Measurements from ENCODE around the gene NCK2.
"Not testable (repeated sequence)": the region's sequence is repeated elsewhere in the genome, so short reads cannot be mapped to it uniquely, and the experiment has no call there.

The NCK2 gene

DNA sequence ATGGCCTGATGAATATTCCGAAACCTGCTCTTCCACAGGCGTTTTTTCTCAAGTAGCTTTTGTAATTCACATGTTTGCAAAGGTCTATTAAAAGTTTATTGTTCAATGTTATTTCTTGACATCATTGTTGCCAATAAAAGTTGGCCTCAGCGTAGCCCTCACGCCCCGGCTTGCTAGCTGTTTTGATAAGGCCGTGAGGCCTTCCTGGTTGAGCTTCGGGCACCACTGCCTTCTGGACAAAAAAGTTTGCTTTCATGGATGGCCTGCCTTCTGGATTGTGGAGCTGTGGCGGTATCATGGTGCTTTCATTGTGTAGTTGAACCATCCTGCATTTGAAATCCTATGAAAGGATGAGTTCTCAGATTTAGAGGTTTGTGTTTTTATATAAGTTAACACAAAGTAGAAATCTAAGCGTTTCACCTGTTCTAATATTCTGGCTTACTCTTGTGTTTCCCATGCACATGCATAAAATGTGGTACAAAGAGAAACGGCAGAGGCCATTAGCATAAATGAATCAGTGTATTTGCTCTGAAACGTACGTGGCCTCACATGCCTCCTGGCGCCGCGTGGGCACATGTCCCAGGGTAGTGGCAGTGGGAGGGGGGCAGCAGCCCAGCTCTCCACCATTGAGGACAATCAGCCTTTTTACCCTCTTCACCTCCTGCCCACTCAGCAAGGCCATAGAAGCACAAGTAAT lies 134.5 kb downstream of the NCK2 start:
- DNase-seq = no peak

DNA sequence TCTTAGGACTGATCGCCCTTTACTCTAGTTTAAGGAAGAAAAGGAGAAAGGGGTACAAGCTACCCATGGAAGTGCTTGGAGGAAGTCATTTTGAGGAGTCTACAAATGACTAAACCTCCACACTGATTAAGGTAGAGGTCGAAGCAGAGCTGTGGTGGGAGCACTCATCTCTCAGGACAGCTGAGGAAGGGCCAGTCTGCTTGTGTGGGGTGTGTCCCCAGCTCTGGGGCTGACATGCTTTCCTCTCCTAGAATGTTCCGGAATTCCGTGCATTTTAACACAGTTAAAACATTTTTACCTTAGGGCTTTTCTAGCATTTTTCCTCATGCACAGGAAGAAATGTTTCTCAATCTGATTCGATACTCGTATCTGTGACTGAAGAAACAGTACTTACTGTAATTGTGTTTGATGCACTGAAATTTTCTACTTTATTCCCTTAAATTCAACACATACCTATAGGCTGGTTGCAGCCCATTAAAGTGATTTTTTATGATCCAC lies 135.1 kb downstream of the NCK2 start:
- DNase-seq = no peak

DNA sequence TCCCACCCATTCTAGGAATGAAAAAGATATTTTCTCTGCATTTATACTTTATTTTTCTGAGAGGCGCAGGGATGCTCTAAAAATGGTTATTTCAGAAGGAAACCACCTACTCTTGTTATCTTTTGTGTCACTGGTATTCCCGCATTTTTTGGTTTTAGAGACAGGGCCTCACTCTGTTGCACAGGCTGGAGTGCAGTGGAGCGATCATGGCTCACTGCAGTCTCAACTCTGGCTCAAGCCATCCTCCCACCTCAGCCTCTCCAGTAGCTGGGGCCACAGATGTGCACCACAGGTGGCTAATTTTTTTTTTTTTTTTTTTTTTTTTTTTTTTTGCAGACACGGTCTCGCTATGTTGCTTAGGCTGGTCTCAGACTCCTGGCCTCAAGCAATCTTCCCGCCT lies 135.9 kb downstream of the NCK2 start:
- DNase-seq = no peak

DNA sequence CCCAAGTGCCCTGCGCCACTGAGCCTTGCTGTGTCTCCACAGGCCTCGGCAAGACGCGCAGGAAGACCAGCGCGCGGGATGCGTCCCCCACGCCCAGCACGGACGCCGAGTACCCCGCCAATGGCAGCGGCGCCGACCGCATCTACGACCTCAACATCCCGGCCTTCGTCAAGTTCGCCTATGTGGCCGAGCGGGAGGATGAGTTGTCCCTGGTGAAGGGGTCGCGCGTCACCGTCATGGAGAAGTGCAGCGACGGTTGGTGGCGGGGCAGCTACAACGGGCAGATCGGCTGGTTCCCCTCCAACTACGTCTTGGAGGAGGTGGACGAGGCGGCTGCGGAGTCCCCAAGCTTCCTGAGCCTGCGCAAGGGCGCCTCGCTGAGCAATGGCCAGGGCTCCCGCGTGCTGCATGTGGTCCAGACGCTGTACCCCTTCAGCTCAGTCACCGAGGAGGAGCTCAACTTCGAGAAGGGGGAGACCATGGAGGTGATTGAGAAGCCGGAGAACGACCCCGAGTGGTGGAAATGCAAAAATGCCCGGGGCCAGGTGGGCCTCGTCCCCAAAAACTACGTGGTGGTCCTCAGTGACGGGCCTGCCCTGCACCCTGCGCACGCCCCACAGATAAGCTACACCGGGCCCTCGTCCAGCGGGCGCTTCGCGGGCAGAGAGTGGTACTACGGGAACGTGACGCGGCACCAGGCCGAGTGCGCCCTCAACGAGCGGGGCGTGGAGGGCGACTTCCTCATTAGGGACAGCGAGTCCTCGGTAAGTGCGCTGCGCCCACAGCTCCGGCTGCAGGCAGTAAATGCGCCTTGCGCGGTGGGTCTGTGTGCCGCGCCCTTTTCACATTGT lies 136.8 kb downstream of the NCK2 start:
- DNase-seq = no peak

DNA sequence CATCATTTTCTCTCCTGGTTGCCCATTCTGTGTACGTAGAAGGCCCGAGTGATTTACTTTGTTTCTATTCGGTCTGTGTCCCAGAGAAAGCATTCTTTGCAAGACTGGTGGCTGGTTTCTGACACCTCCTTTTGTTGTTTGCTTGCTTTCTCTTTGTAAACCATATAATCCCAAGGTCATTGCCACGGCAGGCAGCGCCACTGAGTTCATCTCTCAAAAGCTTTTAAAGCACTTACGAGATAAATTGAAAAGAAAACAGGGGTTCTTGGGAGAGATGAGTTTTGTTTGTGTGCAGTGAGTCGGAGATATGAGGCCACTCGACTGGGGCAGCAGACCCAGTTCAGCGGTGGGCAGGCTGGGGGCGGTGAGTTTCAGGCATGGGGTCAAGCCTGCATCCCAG lies 137.6 kb downstream of the NCK2 start:
- no peak for DNase-seq

DNA sequence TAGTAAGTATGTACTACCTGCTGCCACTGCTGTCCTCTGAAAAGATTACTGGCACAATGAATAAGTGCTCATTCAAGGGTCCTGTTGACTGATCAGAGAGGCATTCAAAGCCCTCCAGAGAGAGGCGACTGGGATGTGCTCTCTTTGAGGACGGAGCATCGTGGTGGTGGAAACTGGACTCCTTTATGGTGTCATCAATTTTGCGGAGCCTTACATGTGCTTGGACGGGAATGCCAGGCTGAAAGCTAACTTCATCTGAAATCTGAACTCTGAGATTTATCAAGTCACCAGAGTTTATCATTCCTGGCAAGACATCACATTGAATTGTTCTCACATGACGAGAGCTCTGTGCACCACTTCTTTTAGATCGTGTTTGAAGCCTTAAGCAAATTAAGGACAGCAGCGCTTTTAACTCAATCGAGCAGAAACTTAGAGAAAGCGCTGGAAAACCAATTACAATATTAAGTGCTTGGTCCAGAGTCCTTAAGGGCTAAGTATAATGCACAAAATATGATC lies 138.3 kb downstream of the NCK2 start:
- DNase-seq = no peak

DNA sequence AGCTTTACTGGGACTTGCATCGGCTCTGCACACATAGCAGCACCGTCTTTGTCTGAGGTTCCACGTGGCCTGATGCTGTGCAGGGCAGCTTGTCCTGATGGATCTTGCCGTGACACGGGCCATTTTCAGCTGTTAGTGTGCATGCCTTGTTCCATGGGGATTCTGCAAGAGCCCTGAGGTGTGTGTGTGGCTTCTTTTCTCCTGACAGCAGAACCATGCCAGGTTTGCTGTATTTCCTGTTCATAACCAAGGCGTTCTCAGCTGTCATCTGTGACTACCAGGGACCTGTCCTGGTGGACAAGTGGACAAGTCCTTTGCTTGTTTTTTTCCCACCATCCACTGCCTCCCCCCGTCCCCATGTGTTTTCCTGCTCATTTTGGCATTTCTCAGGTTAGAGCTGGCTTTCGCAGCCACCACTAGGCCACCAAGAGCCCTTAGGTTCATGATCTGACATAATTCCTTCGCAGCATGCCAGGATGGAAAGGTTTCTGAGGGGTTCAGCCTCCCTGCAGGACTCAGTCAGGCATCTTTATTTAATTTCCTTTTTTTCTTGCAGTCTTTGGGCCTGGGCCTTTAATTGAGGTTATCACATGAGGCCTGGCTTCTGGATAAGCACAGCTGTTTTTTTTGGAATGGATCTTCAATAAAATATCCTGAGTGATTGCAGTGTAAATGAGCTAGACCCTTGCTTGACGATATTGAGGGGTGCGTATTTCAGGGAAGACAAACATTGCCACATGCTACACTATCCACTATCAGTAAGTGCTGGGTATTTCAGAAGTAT lies 139.4 kb downstream of the NCK2 start:
- no peak for DNase-seq

DNA sequence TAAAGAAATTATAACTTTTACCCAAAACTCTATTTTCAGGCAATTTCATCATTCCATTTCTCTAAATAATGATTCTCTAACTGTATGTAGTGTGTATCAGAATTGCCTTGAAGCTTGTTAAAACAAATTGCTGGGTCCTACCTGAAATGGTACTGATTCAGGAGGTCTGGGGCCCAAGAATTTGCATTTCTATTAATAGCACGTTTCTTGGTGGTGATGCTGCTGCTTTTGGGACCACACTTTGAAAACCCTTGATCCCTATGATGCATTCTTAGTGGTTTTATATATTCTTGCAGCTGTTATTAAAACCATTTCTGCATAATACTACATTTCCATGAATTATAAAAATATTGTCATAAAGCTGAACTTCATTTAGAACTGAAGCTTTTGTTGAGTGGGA lies 140.7 kb downstream of the NCK2 start:
- DNase-seq = no peak

DNA sequence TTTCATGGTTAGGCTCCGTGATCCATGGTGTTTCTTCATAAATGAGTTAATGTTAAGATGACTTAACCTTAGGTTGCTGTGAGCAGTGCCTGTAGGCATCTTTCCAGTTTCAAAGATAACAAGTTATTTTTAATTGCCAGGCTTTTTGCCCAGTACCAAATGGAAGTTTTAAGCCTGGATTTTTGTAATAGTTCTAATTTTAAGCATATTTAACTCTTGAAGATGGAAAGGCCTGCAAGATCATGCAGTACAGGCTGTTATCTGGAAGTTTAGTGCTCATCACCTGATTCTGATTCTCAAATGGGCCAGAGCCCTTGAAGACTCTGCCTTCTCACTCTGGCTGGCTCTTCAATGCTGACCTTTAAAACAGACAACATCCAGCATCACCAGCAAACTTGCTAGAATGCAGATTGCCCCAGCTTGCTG lies 141.3 kb downstream of the NCK2 start:
- DNase-seq = no peak

DNA sequence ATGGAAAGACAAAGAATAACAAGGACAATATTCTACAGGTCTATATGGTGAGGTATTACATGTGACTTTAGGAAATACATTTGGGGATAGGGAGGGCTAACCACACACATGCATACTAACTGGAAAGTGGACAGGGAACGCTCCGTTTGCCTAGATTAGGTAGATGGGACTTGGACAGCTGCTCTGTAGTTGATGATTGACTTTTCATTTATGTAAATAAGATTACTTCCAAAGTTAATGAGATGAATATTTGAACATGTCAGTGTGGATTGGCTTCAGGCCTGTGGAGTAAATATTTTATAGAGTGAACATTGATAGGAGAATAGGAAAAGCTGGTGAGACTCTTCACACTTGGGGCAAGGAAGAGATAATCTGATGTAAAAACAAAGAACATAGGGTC lies 142.0 kb downstream of the NCK2 start:
- no peak for DNase-seq

DNA sequence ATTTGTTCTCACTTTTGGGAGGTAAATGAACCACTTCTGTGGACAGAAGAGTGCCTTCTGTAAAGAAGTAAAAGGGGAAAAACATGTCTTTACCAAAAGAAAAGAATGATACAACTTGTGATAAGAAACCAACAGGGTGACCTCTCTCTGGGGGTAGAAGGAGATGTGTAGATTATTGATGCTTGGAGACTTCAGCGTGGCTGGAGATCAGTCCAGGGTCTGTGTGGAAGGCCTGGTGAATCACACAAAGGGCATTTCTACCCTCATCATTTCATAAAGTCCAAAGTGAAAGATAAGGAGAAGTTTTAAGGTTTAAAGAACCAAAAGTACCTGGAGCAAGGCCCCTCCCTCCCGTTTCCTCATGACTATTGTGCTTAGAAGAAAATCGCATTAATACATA lies 142.5 kb downstream of the NCK2 start:
- DNase-seq = no peak

DNA sequence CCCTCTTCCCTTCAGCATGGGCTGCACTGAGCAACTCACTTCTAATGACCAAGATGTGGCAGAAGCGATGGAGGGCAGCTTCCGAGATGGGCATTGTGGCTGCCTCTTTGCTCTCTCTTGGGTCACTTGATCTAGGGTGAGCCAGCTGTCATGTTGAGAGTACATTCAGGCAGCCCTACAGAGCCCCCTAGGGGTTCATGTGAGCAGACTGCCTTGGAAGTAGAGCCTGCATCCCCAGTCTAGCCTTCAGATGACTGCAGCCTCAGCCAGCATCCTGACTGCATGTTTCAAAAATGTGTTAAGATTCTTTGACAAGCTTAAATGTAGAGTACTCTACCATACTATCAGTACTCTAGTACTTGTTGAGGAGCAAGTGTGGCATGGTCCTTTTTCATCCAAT lies 143.9 kb downstream of the NCK2 start:
- no peak for DNase-seq

DNA sequence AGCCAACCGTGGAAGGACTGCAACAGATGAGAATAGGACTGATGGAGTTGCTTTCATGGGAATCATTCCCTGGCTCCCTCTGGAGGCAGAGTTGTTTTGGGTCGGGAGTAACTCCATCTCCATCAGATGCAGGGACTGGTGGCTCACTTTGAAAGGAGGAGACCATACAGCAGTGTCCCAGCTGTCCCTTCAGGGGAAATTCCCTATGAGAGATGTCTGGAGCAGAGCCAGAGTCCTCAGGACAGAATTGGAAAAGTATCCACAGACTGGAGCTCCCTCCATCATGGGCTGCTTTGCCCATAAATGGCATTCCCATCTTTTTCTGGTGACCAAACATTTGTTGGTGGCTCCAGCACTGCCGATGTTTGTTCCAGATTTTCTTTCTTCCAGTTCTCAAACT lies 144.3 kb downstream of the NCK2 start:
- no peak for DNase-seq

DNA sequence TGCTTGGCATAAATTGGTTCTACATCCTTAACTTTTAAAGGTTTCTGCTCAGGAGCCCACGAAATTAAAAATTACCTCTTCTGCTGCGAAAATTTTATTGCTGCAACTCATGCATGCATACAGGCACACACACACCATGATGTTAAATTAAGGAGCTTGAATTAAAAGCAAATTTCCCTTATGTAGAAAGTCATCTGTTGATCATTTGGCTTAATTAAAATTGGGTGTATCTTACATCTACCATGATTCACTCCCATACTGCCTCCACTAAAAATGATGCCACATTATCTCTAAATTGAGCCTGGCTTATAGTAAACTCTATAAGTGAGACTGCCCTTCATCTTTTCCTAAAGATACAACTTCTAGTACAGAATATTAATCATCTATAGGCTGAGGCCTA lies 145.4 kb downstream of the NCK2 start:
- no peak for DNase-seq

DNA sequence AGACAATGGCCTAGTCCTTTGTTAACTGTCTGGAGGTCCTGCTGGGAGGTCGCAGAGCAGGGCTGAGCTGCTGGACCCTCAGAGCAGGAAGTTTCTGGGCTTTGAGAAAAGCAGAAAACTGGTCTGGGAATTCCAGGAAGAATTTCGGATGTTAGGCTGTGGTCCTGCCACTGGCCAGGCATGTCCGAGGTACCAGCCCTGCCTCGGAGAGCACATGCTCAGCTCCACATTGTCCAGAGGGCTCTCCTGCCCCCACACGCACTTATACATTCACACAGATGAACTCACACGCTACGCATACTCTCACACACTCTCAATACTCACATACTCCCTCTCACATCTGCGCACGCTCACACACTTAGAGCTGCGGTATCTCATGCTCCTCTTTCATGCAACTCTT lies 146.1 kb downstream of the NCK2 start:
- DNase-seq = no peak

DNA sequence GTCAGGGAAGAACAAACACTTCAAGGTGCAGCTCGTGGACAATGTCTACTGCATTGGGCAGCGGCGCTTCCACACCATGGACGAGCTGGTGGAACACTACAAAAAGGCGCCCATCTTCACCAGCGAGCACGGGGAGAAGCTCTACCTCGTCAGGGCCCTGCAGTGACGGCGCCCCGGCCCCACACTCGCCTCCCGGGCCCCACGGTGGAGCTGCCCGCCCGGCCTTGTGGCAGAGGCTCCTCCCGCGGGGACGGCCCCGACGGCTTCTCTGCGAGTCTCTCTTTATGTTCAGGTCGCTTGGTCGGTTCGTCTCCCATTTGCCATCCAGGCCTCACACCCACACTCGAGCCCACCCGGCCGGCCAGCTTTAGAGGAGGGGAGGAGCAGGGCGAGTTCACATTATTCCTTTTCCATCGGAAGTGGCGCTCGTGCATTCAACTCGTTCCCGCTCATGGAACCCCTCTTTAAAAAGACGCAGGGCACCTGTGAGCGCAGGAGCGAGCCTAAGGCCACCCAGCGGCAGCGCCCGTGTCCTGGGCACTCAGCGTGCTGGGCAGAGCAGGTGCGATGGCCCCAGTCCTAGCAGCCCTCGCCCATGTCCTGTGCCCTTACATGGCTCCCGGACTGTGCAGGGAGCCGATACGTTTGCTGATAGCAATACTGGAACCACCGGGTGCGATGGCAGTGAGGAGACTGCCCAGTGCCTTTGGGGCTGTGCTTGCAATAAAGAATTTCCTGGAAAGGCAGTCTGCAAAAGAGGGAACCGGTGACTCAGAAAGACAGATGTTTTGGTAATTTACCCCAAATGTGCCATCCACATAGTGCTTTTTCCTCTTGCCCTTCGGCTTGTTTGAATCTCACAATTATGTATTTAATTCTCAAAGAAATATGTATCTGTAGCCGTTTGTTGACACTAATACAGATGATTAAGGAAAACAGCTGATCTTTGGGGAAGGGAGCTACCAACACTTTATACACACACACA lies 148.6 kb downstream of the NCK2 start:
- DNase-seq = no peak

DNA sequence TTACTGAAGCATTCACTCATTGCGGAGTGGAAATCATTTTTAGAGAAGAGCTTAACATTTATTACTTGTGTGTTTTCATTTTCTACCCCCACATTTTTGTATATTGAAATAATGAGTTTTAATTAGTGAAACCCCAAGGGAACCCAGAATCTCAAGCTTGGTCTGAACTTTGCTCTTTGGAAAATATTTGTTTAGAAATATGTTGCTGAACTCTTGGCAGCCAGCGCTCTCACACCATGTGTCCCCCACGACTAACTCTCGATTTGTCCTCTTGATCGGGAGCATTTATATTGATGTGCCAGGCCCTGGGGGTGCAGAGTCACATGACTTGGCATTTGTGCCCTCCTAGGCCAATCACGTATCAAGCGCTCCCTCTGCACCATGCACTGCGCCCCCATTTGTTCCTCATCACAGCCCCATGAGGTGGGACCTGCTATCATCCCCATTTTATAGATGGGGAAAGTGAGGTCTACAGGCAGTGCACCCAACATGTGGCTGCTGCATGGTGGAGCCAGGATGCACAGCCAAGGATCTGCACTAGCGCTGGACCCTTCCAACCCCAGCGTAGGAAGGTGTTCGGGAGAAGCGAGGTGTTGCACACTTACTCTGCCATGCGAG lies 149.7 kb downstream of the NCK2 start:
- DNase-seq = no peak

DNA sequence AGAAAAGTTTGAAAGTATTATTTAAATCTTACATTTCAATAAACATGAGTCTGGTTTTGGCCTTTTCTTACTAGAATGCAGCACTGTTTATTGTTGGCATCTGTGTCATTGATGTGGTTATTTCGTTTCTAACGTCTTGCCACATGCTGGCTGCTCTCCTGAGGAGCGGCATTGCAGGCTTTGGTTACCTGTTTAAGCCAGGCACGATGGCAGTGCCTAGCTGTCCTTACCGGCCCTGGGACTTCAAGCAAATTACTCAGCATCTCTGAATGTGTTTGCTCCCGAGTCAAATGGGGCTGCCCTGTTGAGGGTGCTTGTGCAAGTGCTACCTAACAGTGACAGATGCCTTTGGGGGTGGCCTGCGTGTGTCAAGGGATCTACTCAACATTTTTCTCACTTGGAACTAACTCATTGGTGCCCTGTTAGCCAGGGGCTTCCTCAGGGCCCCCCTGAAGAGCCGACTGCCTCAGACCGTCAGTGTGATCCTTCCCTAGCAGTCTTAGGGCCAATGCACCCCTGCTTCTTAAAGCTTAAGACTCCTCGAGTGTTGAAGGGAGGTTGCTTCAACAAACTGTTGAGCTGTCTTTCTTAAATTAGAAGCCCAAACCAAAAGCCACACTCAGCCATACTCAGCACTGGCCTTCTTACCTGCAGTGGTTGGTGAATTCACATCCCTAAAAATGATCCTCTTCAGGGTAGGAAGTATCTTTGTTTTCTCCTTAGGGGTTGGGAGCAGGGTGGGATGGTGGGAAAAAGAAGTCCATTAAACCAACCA lies 151.5 kb downstream of the NCK2 start:
- DNase-seq = no peak

DNA sequence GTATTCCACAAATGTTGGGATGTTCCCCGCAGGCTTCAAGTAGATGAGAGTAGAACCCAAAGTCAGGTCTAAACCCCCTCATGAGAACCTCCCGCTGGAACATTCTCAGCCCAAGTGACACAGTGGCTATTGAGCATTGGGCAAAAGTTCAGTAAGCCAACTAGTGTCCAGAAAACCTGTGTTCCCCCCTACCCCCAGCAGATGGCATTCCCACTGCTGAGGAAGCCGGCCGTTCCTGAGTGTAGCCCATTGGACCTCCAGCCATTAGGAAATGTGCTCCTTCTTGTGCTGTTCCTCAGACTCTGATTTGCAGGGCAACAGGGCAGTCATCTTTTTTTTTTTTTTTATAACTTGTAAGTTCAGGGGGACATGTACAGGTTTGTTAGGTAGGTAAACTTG lies 152.1 kb downstream of the NCK2 start:
- DNase-seq = no peak

DNA sequence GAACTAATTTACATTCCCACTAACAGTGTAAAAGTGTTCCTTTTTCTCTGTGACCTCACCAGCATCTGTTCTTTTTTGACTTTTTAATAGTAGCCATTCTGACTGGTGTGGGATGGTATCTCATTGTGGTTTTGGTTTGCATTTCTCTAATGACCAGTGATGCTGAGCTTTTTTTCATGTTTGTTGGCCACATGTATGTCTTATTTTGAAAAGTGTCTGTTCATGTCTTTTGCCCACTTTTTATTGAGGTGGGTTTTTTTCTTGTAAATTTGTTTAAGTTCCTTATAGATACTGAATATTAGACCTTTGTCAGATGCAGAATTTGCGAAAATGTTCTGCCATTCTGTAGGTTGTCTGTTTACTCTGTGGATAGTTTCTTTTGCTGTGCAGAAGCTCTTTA lies 153.0 kb downstream of the NCK2 start:
- not testable (repeated sequence) for DNase-seq
